Hematopoietic multipotent progenitor cell treated with erythropoietin and hydrocortisone succinate and interleukin-3 and kit ligand, for 4 days (in vitro differentiated cells): ENCODE results near the gene SECTM1.
"Not testable (repeated sequence)": the region's sequence is repeated elsewhere in the genome, so short reads cannot be mapped to it uniquely, and the experiment has no call there.

Experiments
- DNase-seq: peaks from one replicate; pipeline ENCODE4 v3.0.0-alpha.2; 2015

Gene SECTM1

GRCh38 chr17:82367724-82368524, 34.4 kb upstream of the SECTM1 start:
- peak; percentile 70 for DNase-seq

GRCh38 chr17:82366749-82367148, 33.2 kb upstream of the SECTM1 start:
- no peak for DNase-seq

- no peak for DNase-seq
These were observed 32.2 kb upstream of the SECTM1 start for GRCh38 chr17:82365606-82366295.

GRCh38 chr17:82361885-82362633, 28.5 kb upstream of the SECTM1 start:
- no peak for DNase-seq

- not testable (repeated sequence) for DNase-seq
These were observed 26.0 kb upstream of the SECTM1 start for GRCh38 chr17:82359451-82360074.

- DNase-seq, result peak; percentile 68
These were observed 25.1 kb upstream of the SECTM1 start, which contains the start of gene TEX19 for GRCh38 chr17:82358465-82359350. TEX19 (plus strand) TSS chr17:82359247; CDS start chr17:82362151, 2,904 bp downstream.

- DNase-seq, result no peak
These were observed 23.8 kb upstream of the SECTM1 start for GRCh38 chr17:82357394-82357793.

GRCh38 chr17:82356845-82357355, 23.3 kb upstream of the SECTM1 start:
- DNase-seq, result no peak

- no peak for DNase-seq
These were observed 22.3 kb upstream of the SECTM1 start for GRCh38 chr17:82355770-82356427.

- DNase-seq, result no peak
These were observed 21.3 kb upstream of the SECTM1 start for GRCh38 chr17:82354804-82355308.

- no peak for DNase-seq
These were observed 19.9 kb upstream of the SECTM1 start for GRCh38 chr17:82353484-82353883.

GRCh38 chr17:82351713-82352488, 18.3 kb upstream of the SECTM1 start:
- DNase-seq, result peak; percentile 94

- no peak for DNase-seq
These were observed 17.7 kb upstream of the SECTM1 start for GRCh38 chr17:82351254-82351712.

- DNase-seq, result peak; percentile 66
These were observed 16.8 kb upstream of the SECTM1 start for GRCh38 chr17:82350182-82351030.

- no peak for DNase-seq
These were observed 15.7 kb upstream of the SECTM1 start for GRCh38 chr17:82349287-82349701.

- DNase-seq, result no peak
These were observed 15.3 kb upstream of the SECTM1 start for GRCh38 chr17:82348866-82349265.

- DNase-seq, result no peak
These were observed 14.9 kb upstream of the SECTM1 start for GRCh38 chr17:82348434-82348833.

GRCh38 chr17:82347994-82348393, 14.4 kb upstream of the SECTM1 start:
- DNase-seq, result not testable (repeated sequence)
